ENCODE data around the gene C2orf92. TPM values are rescaled to one million over a fixed set of nuclear protein-coding genes. Genes with fewer than 3 reads are reported as not detected.

The C2orf92 gene
- total RNA-seq, 2 donors from 2014 or later, result 3.0 to 3.1 TPM

GRCh38 chr2:97742381-97742847, 72.9 kb downstream of the C2orf92 start:
- no peaks in the 10 kb centered on the region for H3K36me3 ChIP-seq
- DNase-seq (ENCODE audit: low spot score), result no peak

GRCh38 chr2:97743913-97744312, 74.4 kb downstream of the C2orf92 start:
- Histone ChIP-seq H3K9me3 (no peaks in the 10 kb centered on the region), H3K4me3 (no peak overlapping the region), H3K27me3 (no peaks in the 10 kb centered on the region), H3K27ac (no peak overlapping the region), H3K36me3 (no peaks in the 10 kb centered on the region), H3K4me1 (peaks cover 0 to 36% of the 10 kb centered on the region in 2 donors)
- DNase-seq (ENCODE audit: low spot score), result no peak
- no peak for TF ChIP-seq CTCF (IDR thresholded peaks at IDR 0.05)

More at GRCh38 chr2:97742381-97742847, 72.9 kb downstream of the C2orf92 start:
- Histone ChIP-seq H3K27me3 (no peaks in the 10 kb centered on the region), H3K4me1 (peaks cover 0 to 26% of the 10 kb centered on the region in 2 donors), H3K27ac (peak overlapping the region; percentile 57), H3K9me3 (no peaks in the 10 kb centered on the region), H3K4me3 (no peak overlapping the region)
- no peak for TF ChIP-seq CTCF (IDR thresholded peaks at IDR 0.05)

GRCh38 chr2:97745474-97746174, 76.1 kb downstream of the C2orf92 start:
- H3K27ac ChIP-seq, result no peak overlapping the region
- no peak for TF ChIP-seq CTCF (IDR thresholded peaks at IDR 0.05)

GRCh38 chr2:97747285-97747684, 77.8 kb downstream of the C2orf92 start:
- no peak for DNase-seq (ENCODE audit: low spot score)
- no peaks in the 10 kb centered on the region for H3K27me3 ChIP-seq
- H3K27ac ChIP-seq, result peak overlapping the region; percentile 30 to 33
- no peaks in the 10 kb centered on the region for H3K36me3 ChIP-seq
- H3K4me3 ChIP-seq, result no peak overlapping the region
- H3K4me1 ChIP-seq, result peaks cover 0 to 28% of the 10 kb centered on the region in 2 donors
- TF ChIP-seq CTCF (IDR thresholded peaks at IDR 0.05), result no peak
- H3K9me3 ChIP-seq, result no peaks in the 10 kb centered on the region

More at GRCh38 chr2:97745474-97746174, 76.1 kb downstream of the C2orf92 start:
- H3K4me3 ChIP-seq, result no peak overlapping the region
- no peaks in the 10 kb centered on the region for H3K36me3 ChIP-seq
- H3K9me3 ChIP-seq, result no peaks in the 10 kb centered on the region
- H3K4me1 ChIP-seq, result peaks cover 0 to 36% of the 10 kb centered on the region in 2 donors
- H3K27me3 ChIP-seq, result no peaks in the 10 kb centered on the region
- no peak for DNase-seq (ENCODE audit: low spot score)

GRCh38 chr2:97747716-97748115, 78.2 kb downstream of the C2orf92 start:
- Histone ChIP-seq H3K27ac (peak overlapping the region; percentile 30 to 33), H3K4me1 (peaks cover 0 to 27% of the 10 kb centered on the region in 2 donors), H3K27me3 (no peaks in the 10 kb centered on the region), H3K4me3 (no peak overlapping the region), H3K36me3 (no peaks in the 10 kb centered on the region), H3K9me3 (no peaks in the 10 kb centered on the region)
- DNase-seq (ENCODE audit: low spot score), result no peak
- no peak for TF ChIP-seq CTCF (IDR thresholded peaks at IDR 0.05)

Measured in right atrium auricular region (tissue), 2 donors.